Hepatocyte (in vitro differentiated cells): ENCODE measurements around the gene ENAH. TPM values are rescaled to one million over a fixed set of nuclear protein-coding genes. Genes with fewer than 3 reads are reported as not detected.

ENCODE experiments used
- DNase-seq: peaks from one replicate; pipeline ENCODE4 v3.0.0-alpha.2; 2016; ENCODE audit warnings: low spot score
- H2AFZ ChIP-seq: fragments of 200-600 bp; sonication (generic); 2 replicates; pipeline ENCODE4 v1.6.0; 2016; ENCODE audit warnings: antibody characterized with exemption, mild to moderate bottlenecking
- H3K27ac ChIP-seq: fragments of 200-600 bp; sonication (generic); 2 replicates; pipeline ENCODE4 v1.5.1; 2016; ENCODE audit warnings: mild to moderate bottlenecking
- H3K27me3 ChIP-seq: fragments of 200-600 bp; sonication (generic); 2 replicates; pipeline ENCODE4 v1.6.1; 2016
- H3K36me3 ChIP-seq: fragments of 200-600 bp; sonication (generic); replicated peaks from 2 replicates; pipeline ENCODE4 v1.5.1; 2016; ENCODE audit warnings: low read depth; ENCODE audit not compliant: insufficient read depth
- H3K4me1 ChIP-seq: fragments of 200-600 bp; sonication (generic); 2 replicates; pipeline ENCODE4 v1.5.1; 2016; ENCODE audit warnings: mild to moderate bottlenecking, moderate library complexity; ENCODE audit not compliant: insufficient read depth
- H3K4me2 ChIP-seq: fragments of 200-600 bp; sonication (generic); 2 replicates; pipeline ENCODE4 v1.6.0; 2016
- H3K4me3 ChIP-seq: fragments of 200-600 bp; sonication (generic); 2 replicates; pipeline ENCODE4 v1.5.1; 2016; ENCODE audit warnings: mild to moderate bottlenecking
- H3K79me2 ChIP-seq: fragments of 200-600 bp; sonication (generic); 2 replicates; pipeline ENCODE4 v1.6.0; 2017; ENCODE audit warnings: mild to moderate bottlenecking
- H3K9me2 ChIP-seq: fragments of 200-600 bp; sonication (generic); replicated peaks from 2 replicates; pipeline ENCODE4 v1.6.0; 2017; ENCODE audit warnings: mild to moderate bottlenecking; ENCODE audit not compliant: insufficient read depth
- H3K9me3 ChIP-seq: fragments of 200-600 bp; sonication (generic); 2 replicates; pipeline ENCODE4 v1.5.1; 2016; ENCODE audit warnings: low read depth, mild to moderate bottlenecking
- H4K20me1 ChIP-seq: fragments of 200-600 bp; sonication (generic); 2 replicates; pipeline ENCODE4 v1.6.0; 2016; ENCODE audit warnings: mild to moderate bottlenecking; ENCODE audit not compliant: insufficient read depth, poor library complexity, severe bottlenecking
- EZH2 ChIP-seq: fragments of 200-600 bp; sonication (generic); IDR thresholded peaks from 2 replicates; pipeline ENCODE4 v1.6.1; 2016; ENCODE audit warnings: antibody characterized with exemption, mild to moderate bottlenecking, borderline replicate concordance
- EZH2phosphoT487 ChIP-seq: fragments of 200-600 bp; sonication (generic); IDR thresholded peaks from one replicate; pipeline ENCODE4 v1.6.1; 2018; ENCODE audit warnings: antibody characterized with exemption, mild to moderate bottlenecking, low read depth, moderate library complexity; ENCODE audit not compliant: unreplicated experiment, severe bottlenecking
- WGBS: methylation state at CpG from one replicate; pipeline ENCODE4 v1.1.6; 2016; ENCODE audit warnings: low lambda C conversion rate; ENCODE audit errors: missing lambda C conversion rate; 5-methylcytosine and 5-hydroxymethylcytosine counted together
- polyA plus RNA-seq: library from polyadenylated mRNA; unstranded; fragments of >200 nt; fragmentation: Nextera tagmentation; extraction: Ambion mirVana; gene quantifications from 2 replicates; pipeline ENCODE4 v1.2.1, GENCODE V29; 2016
- total RNA-seq: library from RNA; depleted of rRNA; stranded (reverse); fragments of >200 nt; gene quantifications from 2 replicates; pipeline ENCODE4 v1.2.3, GENCODE V29; 2014
- TF ChIP-seq, protein P1 (sequence below): fragments of 200-600 bp; sonication (generic); IDR thresholded peaks from 2 replicates; pipeline ENCODE4 v1.5.1; 2016; ENCODE audit warnings: antibody characterized with exemption, mild to moderate bottlenecking; ENCODE audit not compliant: poor library complexity

The ENAH gene
- total and polyA plus RNA-seq, 2 experiments from 2014 or later: 51.3 to 115 TPM

DNA sequence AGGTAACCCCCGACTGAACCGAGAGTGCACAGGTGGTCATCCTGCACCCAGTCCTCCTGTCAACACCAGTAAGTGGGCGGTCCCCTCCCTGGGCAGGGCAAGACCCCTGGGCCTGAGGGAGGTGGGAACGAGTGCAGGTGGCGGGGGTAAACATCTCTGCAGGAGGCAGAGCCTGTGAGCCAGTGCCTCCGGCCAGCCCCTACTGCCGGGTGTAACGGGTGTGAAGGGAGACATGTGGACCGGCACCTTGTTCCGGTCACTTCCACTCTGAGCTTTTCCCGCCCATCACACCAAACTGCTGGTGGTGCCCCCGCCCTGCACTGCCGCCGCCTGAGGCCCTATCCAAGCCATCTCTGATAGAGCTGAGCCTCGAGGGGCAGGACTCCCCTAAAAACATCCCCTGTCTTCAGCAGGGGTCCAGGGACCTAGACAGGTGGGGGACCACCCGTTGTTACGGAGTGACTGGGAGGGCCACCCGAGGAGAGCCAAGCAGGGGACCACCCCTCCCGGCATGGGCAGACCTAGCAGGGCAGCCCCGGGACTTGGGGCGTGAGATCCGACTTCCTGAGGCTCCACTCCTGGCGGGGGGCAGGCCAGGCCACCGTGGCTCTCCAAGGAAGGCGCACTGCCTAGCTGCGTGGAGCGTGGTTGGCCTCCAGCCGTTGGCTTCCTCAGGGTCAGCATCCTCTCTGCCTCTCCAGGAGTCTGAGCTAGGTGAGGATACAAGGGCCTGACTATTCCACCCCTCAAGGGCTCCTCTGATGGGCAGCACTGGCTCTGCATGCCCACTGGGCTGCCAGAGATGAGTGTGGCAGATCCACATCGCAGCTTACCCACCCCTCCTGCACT, 181.2 kb downstream of the ENAH start:
- TF ChIP-seq EZH2phosphoT487: no peak
- TF ChIP-seq, protein P1, sequence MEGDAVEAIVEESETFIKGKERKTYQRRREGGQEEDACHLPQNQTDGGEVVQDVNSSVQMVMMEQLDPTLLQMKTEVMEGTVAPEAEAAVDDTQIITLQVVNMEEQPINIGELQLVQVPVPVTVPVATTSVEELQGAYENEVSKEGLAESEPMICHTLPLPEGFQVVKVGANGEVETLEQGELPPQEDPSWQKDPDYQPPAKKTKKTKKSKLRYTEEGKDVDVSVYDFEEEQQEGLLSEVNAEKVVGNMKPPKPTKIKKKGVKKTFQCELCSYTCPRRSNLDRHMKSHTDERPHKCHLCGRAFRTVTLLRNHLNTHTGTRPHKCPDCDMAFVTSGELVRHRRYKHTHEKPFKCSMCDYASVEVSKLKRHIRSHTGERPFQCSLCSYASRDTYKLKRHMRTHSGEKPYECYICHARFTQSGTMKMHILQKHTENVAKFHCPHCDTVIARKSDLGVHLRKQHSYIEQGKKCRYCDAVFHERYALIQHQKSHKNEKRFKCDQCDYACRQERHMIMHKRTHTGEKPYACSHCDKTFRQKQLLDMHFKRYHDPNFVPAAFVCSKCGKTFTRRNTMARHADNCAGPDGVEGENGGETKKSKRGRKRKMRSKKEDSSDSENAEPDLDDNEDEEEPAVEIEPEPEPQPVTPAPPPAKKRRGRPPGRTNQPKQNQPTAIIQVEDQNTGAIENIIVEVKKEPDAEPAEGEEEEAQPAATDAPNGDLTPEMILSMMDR: no peak
- TF ChIP-seq EZH2: no peak
- no peak overlapping the region for H3K27ac ChIP-seq
- H3K9me3 ChIP-seq: no peaks in the 10 kb centered on the region
- no peaks in the 10 kb centered on the region for H3K9me2 ChIP-seq
- H3K27me3 ChIP-seq: no peaks in the 10 kb centered on the region
- 79% methylated on average over 27 of the region's 29 CpGs for WGBS
- no peaks in the 10 kb centered on the region for H4K20me1 ChIP-seq
- no peaks in the 10 kb centered on the region for H3K4me1 ChIP-seq
- DNase-seq: no peak
- H3K79me2 ChIP-seq: no peaks in the 10 kb centered on the region
- H3K36me3 ChIP-seq: no peaks in the 10 kb centered on the region
- no peak overlapping the region for H3K4me2 ChIP-seq
- no peak overlapping the region for H2AFZ ChIP-seq
- H3K4me3 ChIP-seq: no peak overlapping the region

DNA sequence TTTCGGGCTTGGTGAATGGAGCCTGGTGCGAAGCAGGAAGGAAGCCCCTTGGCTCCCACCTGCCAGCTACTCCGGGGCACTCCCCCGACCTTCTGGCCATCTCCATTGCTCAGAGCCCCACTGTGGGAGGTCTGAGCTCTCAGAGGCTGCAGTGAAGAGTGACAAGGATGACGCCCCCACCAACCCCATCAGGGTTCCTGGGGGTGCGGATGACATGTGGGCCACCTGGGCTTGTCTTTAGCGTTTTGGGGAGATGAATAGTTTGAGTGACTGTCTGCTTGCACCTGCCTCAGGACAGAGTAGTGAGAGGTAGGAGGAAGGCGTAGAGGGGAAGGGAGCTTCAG, 181.8 kb downstream of the ENAH start:
- Histone ChIP-seq H3K9me2 (no peaks in the 10 kb centered on the region), H3K4me3 (no peak overlapping the region), H3K79me2 (no peaks in the 10 kb centered on the region), H2AFZ (no peak overlapping the region), H3K4me2 (no peak overlapping the region), H4K20me1 (no peaks in the 10 kb centered on the region), H3K27ac (no peak overlapping the region), H3K4me1 (no peaks in the 10 kb centered on the region), H3K9me3 (no peaks in the 10 kb centered on the region), H3K36me3 (no peaks in the 10 kb centered on the region), H3K27me3 (no peaks in the 10 kb centered on the region)
- WGBS: 80% methylated on average over 8 of the region's 8 CpGs
- TF ChIP-seq, protein P1: no peak
- TF ChIP-seq EZH2phosphoT487: no peak
- TF ChIP-seq EZH2: no peak
- no peak for DNase-seq

DNA sequence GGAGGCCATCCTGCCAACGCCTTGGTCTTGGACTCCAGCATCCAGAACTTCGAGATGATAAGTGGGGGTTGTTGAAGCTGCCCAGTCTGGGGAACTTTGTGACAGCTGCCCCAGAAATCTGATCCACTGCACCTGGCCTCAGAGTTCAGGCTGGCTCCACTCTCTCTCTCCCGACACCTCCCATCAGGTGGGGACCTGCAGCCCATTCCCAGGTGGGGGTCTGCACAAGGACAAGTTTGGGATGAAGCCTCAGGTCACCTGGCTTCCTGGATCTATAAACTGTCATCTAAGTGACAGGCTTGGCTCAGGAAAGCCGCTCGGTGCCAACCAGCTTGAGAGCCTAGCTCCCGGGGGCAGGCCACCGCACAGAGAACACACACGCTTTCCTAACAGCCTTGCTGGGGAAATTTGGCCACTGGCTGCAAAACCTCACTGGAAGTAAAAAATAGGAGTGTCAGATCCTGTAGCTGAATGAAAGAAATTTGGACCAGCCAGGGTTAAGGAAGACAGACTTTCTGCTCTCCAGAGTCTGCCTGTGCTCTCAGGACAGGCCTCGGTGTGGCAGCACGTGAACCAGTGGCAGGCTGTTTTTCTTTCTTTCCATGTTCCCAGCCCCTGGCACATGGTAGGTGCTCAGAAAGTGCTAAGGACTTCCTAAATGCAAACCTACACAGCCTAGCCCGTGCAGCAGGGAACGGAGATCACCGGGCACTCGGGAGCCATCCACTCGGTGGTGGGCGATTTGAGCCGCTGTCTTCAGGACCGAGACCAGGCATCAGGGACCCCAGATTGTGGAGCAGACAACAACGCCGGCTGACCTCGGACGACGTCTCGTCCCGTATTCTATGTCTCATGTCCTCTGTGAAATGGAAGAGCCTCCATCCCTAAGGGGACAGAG, 182.5 kb downstream of the ENAH start:
- no peaks in the 10 kb centered on the region for H3K4me1 ChIP-seq
- no peak for DNase-seq
- 87% methylated on average over 23 of the region's 25 CpGs for WGBS
- no peaks in the 10 kb centered on the region for H3K9me2 ChIP-seq
- no peak overlapping the region for H3K4me3 ChIP-seq
- H3K36me3 ChIP-seq: no peaks in the 10 kb centered on the region
- no peaks in the 10 kb centered on the region for H4K20me1 ChIP-seq
- H2AFZ ChIP-seq: no peak overlapping the region
- H3K79me2 ChIP-seq: no peaks in the 10 kb centered on the region
- no peaks in the 10 kb centered on the region for H3K9me3 ChIP-seq
- H3K4me2 ChIP-seq: no peak overlapping the region
- TF ChIP-seq EZH2phosphoT487: no peak
- TF ChIP-seq EZH2: no peak
- TF ChIP-seq, protein P1: no peak
- no peak overlapping the region for H3K27ac ChIP-seq
- no peaks in the 10 kb centered on the region for H3K27me3 ChIP-seq
